HG02759 (cell line): ENCODE results near the gene MED10.

Experiments
- ATAC-seq: cut with Tn5 transposase; IDR thresholded peaks from one replicate; pipeline ENCODE4 v1.9.1; 2021; ENCODE audit warnings: mild to moderate bottlenecking, moderate library complexity; ENCODE audit not compliant: unreplicated experiment

Gene MED10

DNA sequence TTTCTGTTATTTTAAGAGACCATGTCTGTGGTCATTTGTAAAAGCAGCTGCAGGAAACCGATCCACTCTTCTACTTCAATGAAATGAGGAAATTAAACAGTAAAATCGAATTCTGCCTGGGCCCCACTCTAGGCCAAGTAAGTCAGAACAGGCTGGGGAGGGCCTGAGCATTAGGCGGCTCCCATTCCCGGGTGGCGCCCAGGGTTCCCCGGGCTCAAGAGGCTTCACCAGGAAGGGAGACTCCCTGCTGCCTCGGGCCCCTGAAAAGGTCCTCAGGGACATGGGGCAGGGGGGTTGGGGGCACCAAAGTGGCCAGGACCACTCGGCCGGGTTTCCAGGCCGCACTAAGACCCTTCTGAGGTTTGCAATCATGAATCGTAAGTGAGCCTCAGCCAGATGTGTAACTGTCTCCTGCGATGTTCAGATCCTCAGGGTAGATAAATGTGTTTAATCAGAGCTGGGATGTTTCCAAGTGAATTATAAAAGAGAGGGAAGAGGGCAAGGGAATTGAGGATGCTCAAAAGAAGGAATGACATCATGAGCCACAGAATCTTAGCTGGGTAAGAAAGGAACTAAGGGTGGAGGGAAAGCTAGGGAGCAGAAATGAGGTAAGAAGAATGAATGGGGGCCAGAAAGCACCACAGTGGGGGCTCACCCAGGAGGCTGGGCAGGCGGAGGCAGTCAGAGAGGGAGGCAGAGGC lies 24.6 kb downstream of the MED10 start:
- no peak for ATAC-seq

DNA sequence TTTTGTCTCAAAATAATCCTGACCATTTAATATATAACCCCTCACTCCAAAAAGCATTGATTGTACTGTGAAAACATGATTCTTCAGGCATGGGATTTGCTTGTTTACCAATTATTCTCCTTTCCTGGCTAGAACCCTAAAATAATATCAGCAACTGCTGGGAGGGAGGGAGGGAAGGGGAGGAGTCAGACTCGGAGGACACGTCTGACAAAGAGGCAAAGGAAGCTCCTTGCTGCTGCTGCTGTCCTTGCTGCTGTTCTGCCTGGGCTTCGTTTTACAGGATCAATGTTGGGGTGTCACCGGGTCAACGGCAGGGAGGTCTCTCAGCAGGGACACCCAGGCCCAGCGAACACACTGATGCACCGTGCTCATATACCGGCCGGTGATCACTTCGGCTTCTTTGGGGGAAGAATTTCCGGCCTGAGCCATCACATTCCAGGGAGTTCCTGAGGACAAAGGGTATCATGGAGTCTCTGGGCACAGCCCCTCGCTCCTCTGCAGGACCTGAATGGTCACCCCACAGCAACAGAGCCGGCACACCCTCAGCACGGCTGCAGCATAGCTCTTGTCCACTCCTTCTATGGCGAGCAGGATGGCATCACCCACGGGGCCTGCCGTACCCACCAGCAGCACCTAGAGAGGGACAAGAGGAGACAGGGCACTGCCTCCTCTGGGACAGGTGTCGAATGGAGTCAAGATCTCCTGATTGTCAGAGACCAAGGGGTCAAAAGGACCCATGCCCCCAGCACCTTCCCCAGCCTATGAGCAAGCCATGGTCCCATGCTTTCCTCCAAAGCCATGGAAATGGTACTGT lies 27.9 kb downstream of the MED10 start:
- ATAC-seq: no peak

- ATAC-seq: no peak
These were observed 29.0 kb downstream of the MED10 start for GRCh38 chr5:6349387-6349786.

GRCh38 chr5:6348476-6349000 lies 29.8 kb downstream of the MED10 start:
- ATAC-seq: no peak

DNA sequence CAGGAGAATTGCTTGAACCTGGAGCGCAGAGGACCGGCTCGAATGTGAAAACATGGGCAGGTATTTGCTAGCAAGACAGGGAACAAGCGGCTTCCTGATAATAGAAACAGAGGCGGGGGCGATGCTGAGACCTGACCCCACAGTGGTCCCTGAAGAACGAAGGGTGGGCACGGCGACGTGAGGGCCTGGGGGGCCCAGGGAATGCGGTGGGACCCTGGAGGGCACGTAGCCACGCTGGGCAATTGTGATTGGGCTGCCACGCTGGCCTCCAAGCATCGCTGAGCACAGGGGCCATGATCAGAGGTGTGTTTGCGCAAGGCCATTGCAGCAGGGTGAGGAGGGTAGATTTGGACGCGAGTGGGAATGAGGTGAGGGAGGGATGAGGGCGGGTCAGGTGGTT lies 30.7 kb downstream of the MED10 start:
- ATAC-seq: no peak

DNA sequence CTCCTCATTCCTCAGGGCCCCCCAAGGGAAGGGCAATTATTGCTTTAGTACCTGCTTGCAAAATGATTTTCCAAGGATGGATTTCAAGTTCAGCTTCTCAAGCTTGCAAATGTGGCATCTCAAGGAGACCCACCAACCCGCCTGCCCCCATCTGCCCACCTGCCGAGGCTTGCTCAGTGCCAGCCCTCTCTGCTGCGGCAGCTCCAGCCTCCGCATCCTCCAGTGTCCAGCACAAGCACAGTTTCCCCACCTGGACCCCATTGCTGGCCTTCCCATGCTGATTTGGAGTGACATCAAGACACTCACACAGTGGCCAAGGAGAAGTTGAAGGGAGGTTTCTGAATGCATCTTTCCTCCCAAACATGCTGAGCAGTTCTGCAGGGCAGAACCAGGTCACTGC lies 31.2 kb downstream of the MED10 start:
- no peak for ATAC-seq

DNA sequence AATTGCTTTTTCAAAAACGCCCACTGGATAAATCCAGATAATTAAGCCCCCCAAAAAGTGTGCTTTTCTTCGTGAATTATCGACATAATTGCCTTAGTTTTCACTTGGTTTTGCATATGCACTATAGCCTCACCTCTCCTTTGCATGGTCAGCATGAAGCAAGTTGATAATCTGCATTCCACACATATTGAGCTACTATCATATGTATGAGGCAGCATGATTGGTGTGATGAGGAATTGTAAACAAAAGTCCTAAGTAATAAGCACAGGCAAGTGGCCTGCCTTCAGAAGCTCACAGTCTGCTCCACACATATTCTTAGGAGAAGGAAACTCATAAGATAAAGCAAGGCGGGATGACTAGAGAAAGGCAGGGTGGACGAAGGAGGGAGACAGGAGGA lies 33.8 kb downstream of the MED10 start:
- no peak for ATAC-seq

GRCh38 chr5:6343951-6344592 lies 34.3 kb downstream of the MED10 start:
- no peak for ATAC-seq

DNA sequence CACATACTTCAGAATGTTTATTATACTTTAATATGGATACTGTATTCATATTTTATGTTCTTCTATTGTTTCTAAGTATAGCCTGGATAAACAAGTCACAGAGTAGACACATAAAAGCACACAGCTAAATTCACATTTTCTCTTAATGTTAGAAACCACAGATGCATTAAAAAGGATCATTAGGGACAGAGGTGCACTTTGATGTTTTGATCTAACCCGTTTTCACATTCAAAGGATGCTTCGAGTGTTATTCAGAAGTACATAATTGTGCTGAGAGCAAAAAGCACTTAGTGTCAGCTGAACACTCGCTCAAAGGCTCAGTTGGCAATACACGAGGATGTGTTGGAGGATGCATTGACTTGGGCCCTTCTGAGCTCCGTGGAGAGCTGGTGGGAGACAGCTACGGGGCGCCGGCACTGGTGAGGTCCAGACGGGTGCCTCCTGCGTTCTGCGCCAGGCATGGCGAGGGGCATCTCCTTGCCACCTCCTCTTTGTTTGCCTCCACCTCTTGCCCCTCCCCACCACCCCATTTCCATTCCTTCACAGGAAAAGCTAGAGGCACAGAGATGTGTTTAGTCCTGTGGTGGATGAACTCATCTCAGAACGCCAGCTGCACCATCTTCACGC lies 35.5 kb downstream of the MED10 start:
- ATAC-seq: no peak

GRCh38 chr5:6340100-6340499 lies 38.2 kb downstream of the MED10 start:
- no peak for ATAC-seq

DNA sequence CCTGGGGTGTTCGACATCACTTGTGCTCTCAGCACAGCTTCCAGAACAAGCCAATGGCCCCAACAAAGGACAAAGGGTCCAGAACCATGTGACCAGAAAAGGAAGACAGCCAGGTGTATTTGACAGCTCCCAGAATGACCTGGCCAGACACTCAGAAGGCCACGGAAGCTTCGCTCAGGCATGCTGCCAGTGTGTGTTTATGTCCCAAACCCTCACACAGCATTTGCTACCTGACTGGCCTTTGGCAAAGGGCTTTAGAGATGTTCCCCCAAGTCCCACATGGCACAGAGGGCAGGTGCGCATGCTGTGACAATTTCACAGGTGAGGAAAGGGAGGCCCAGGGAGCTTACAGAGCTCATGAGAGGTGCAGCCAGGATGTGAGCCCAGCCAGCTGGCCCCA lies 39.5 kb downstream of the MED10 start:
- ATAC-seq: no peak

DNA sequence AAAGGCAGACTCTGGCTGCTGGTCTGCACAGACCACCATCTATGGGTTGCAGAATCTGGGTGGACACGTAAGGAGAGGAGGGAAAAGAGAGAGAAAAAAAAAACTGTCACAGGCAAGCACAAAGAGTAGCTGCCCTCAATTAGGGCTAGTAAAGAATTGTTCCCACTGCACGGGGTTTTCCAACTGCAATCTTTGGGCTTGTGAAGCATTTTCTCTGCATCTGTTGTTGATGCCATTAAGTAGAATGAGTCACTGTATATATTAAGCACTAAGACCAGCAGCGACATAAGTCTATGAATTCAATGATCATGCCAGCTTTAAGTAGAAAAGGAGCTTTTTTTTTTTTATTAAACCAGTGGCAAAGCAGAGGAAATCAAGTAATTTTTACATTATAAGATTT lies 40.2 kb downstream of the MED10 start:
- no peak for ATAC-seq

GRCh38 chr5:6333182-6333905 lies 45.0 kb downstream of the MED10 start:
- no peak for ATAC-seq

DNA sequence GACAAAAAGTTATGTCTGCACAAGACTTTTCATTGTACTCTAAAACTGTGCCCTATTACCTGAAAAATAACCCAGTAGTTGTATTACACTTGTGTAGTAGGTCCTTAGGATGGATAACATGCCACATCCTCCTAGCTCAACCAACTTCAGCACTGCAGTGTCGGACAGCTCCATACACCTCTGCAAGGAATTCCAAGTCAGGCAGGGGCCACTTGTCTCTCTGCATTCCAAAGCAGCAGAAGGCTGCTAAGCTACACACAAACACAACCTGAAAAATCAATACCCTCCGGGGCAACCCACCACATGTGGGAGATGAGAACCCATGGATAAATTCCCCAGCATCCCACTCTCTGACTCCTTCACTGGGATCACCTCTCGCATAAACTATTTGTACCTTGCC lies 50.2 kb downstream of the MED10 start:
- no peak for ATAC-seq

- ATAC-seq: no peak
These were observed 51.6 kb downstream of the MED10 start for GRCh38 chr5:6326776-6327175.

DNA sequence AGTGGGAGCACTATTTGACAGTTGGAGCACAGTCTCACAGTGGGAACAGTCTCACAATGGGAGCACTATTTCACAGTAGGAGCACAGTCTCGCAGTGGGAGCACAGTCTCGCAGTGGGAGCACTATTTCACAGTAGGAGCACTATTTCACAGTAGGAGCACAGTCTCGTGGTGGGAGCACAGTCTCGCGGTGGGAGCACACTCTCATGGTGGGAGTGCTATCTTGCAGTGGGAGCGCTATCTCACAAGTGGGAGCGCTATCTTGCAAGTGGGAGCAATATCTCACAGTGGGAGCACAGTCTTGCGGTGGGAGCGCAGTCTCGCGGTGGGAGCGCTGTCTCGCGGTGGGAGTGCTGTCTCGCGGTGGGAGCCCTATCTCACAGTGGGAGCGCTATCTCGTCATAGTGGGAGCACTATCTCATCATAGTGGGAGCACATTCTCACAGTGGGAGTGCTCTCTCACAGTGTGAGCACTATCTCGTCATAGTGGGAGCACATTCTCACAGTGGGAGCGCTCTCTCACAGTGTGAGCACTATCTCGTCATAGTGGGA lies 56.1 kb downstream of the MED10 start:
- no peak for ATAC-seq
